ENCODE measurements around the gene TNP2. TPM values are rescaled to one million over a fixed set of nuclear protein-coding genes. Genes with fewer than 3 reads are reported as not detected.

The TNP2 gene
- polyA plus RNA-seq, 3 donors: not detected

DNA sequence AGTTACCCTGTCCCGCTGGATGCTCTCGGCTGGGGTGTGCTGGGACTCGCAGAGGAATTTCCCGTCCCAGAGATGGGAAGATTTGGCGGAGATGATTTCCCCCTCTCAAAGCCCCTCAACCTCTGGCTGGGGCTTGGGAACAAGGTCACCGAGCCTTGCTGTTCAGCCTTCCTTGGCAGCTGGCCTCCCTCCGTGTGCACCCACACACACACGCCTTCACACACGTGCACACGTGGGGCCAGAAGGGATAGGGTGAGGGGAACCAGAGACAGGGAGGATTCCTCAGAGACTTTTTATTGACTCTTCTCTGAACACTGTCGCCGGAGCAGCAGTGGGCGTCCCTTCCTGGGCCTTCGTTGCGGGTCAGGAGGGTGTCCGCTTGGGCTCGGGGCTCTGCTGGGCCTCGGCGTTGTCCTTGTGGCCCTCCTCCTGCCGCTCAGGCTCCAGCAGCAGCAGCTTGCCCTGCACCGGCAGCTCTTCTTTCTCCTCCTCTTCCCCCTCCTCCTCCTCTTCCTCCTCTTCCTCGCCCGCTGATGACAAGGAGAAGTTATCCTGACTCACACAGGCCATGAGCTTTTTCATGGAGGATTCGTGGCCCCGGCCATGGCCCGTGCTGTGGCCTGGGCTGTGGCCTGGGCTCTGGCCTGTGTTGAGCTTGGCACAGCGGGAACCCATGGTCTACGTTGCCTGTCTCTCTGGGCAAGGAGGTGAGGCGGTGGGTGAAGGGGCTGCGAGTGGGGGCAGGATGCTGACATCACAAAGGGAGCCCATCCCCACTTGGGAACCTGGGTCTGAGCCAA, 4.0 kb upstream of the TNP2 start, which contains the start of gene PRM3:
Gene PRM3 (minus strand): TSS at position 709 of the 800 bp plus-strand sequence. CDS start 34 bp downstream, at position 675.
- Histone ChIP-seq H3K27me3 (ENCODE audit: control insufficient read depth in 2 of 2, insufficient read depth in 2 of 2, low read length in 2 of 2) (peaks cover 0 to 4% of the 10 kb centered on the region in 2 donors), H4K20me1 (ENCODE audit: insufficient read depth, low read length) (no peaks in the 10 kb centered on the region), H3K36me3 (replicated peaks in 1 of 2; ENCODE audit: control insufficient read depth in 1 of 2, insufficient read depth in 2 of 2, low read length in 2 of 2) (no peaks in the 10 kb centered on the region), H3K9me3 (replicated peaks in 1 of 2; ENCODE audit: control insufficient read depth in 1 of 2, insufficient read depth in 1 of 2, low read length in 2 of 2) (no peaks in the 10 kb centered on the region), H2AFZ (ENCODE audit: insufficient read depth, low read depth, low read length, poor library complexity, severe bottlenecking) (no peak within 1 kb of the TSS), H3K79me2 (ENCODE audit: insufficient read depth, low read length) (no peaks in the 10 kb centered on the region), H3K4me3 (replicated peaks in 1 of 3; ENCODE audit: low read depth in 2 of 3, low read length in 3 of 3) (no peak within 1 kb of the TSS), H3K4me1 (ENCODE audit: control insufficient read depth in 1 of 2, insufficient read depth in 2 of 2, low read length in 2 of 2) (no peaks in the 10 kb centered on the region), H3K4me2 (replicated peaks; ENCODE audit: extremely low read depth, low read length, poor library complexity, severe bottlenecking) (no peak within 1 kb of the TSS), H3K27ac (ENCODE audit: low read depth in 1 of 2, low read length in 2 of 2) (no peak within 1 kb of the TSS), H3K9ac (ENCODE audit: insufficient read depth, low read length, poor library complexity, severe bottlenecking) (no peak within 1 kb of the TSS)
- H3K4me1 Mint-ChIP-seq: peaks cover 2% of the 10 kb centered on the region
- H3K27me3 Mint-ChIP-seq (ENCODE audit: low read depth in 3 of 3): peaks cover 13 to 24% (median 15%) of the 10 kb centered on the region in 3 donors
- DNase-seq: no peak
- peak within 1 kb of the TSS in 2 of 7 donors; percentile 37 to 57 for H3K27ac Mint-ChIP-seq
- intact Hi-C loops (cut with micrococcal nuclease): no loop called here
- H3K36me3 Mint-ChIP-seq: no peaks in the 10 kb centered on the region
- TF ChIP-seq, protein P1, sequence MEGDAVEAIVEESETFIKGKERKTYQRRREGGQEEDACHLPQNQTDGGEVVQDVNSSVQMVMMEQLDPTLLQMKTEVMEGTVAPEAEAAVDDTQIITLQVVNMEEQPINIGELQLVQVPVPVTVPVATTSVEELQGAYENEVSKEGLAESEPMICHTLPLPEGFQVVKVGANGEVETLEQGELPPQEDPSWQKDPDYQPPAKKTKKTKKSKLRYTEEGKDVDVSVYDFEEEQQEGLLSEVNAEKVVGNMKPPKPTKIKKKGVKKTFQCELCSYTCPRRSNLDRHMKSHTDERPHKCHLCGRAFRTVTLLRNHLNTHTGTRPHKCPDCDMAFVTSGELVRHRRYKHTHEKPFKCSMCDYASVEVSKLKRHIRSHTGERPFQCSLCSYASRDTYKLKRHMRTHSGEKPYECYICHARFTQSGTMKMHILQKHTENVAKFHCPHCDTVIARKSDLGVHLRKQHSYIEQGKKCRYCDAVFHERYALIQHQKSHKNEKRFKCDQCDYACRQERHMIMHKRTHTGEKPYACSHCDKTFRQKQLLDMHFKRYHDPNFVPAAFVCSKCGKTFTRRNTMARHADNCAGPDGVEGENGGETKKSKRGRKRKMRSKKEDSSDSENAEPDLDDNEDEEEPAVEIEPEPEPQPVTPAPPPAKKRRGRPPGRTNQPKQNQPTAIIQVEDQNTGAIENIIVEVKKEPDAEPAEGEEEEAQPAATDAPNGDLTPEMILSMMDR (IDR thresholded peaks at IDR 0.05): no peak
- no peaks in the 10 kb centered on the region for H3K9me3 Mint-ChIP-seq
- 86% methylated on average over 21 of the region's 30 CpGs for WGBS (ENCODE audit: insufficient coverage)
- H3K4me3 Mint-ChIP-seq: peak within 1 kb of the TSS in 1 of 2 donors; percentile 43

DNA sequence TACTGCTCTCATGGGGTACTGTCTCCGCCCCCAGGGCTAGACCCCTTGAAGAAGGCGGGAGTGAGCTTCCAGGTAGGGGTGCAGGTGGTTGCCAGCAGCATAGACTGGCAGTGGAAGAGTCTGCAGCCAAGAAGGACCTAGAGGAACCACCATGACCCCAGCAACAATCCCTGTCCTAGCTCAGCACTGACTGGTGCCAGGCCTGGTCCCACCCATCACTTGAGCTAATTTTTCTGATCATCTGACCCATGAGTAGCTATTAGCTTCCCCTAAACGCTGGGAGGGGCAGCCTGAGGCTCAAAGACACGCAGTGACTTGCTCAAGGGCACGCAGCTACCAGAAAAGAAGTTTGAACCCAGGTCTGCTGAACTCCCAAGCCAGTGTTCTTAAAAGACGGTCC, 3.4 kb upstream of the TNP2 start:
- WGBS (ENCODE audit: insufficient coverage): 88% methylated on average over 5 of the region's 6 CpGs
- H3K27me3 ChIP-seq (ENCODE audit: control insufficient read depth in 2 of 2, insufficient read depth in 2 of 2, low read length in 2 of 2): peaks cover 0 to 7% of the 10 kb centered on the region in 2 donors
- H3K9me3 Mint-ChIP-seq: no peaks in the 10 kb centered on the region
- H3K4me3 ChIP-seq (replicated peaks in 1 of 3; ENCODE audit: low read depth in 2 of 3, low read length in 3 of 3): no peak overlapping the region
- peaks cover 13 to 24% (median 15%) of the 10 kb centered on the region in 3 donors for H3K27me3 Mint-ChIP-seq (ENCODE audit: low read depth in 3 of 3)
- H3K27ac ChIP-seq (ENCODE audit: low read depth in 1 of 2, low read length in 2 of 2): no peak overlapping the region
- no peaks in the 10 kb centered on the region for H3K79me2 ChIP-seq (ENCODE audit: insufficient read depth, low read length)
- no peaks in the 10 kb centered on the region for H3K9me3 ChIP-seq (replicated peaks in 1 of 2; ENCODE audit: control insufficient read depth in 1 of 2, insufficient read depth in 1 of 2, low read length in 2 of 2)
- no peak for DNase-seq
- no peak overlapping the region for H3K9ac ChIP-seq (ENCODE audit: insufficient read depth, low read length, poor library complexity, severe bottlenecking)
- no peak overlapping the region for H3K4me2 ChIP-seq (replicated peaks; ENCODE audit: extremely low read depth, low read length, poor library complexity, severe bottlenecking)
- peak overlapping the region in 1 of 7 donors; percentile 37 for H3K27ac Mint-ChIP-seq
- H4K20me1 ChIP-seq (ENCODE audit: insufficient read depth, low read length): no peaks in the 10 kb centered on the region
- intact Hi-C loops (cut with micrococcal nuclease): no loop called here
- no peaks in the 10 kb centered on the region for H3K36me3 Mint-ChIP-seq
- no peaks in the 10 kb centered on the region for H3K4me1 ChIP-seq (ENCODE audit: control insufficient read depth in 1 of 2, insufficient read depth in 2 of 2, low read length in 2 of 2)
- TF ChIP-seq, protein P1 (IDR thresholded peaks at IDR 0.05): no peak
- peaks cover 2% of the 10 kb centered on the region for H3K4me1 Mint-ChIP-seq
- H2AFZ ChIP-seq (ENCODE audit: insufficient read depth, low read depth, low read length, poor library complexity, severe bottlenecking): no peak overlapping the region
- H3K4me3 Mint-ChIP-seq: no peak overlapping the region
- H3K36me3 ChIP-seq (replicated peaks in 1 of 2; ENCODE audit: control insufficient read depth in 1 of 2, insufficient read depth in 2 of 2, low read length in 2 of 2): no peaks in the 10 kb centered on the region

Measured in CD14-positive monocyte (primary cell).